Measurements from ENCODE around the gene KRI1.

Gene KRI1

DNA sequence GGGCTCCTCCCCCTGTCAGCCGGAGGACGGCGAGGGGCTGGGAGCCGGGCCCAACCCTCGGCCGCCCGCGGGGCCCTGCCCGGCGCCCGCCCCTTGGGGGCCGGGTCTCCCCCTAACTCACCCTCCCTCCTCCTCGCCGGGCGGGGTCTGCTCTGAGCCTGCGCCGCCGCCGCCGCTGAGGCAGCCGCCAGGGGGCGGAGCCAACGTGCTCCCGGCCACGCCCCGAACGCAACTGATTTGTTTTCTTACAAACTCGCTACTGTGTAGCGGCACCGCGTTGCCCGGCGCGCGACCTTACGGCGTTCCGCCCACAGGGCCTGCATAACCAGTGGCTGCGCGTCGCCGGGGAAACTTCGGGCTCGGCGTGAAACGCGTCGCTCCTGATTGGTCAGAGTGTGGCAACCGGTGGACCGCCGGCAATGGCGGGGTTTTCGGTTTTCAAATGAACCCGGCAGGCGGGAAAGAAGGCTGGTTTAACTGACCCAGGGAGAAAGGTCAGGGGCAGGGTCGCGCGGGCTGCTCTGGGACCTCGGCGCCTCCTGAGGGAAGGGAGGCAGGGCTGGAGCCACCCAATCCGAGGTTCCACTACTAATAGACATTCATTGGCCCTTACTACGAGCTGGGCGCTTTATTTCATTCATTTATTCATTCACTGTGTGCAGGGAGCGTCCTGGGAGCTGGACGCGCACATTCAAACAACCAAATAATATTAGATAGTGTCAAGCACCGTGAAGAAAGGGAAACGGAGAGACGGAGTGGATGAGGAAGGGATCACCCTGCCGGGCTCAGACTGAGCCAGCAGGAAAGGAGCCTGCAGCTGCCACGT lies 3.2 kb upstream of the KRI1 start, which contains the start of gene CDKN2D:
CDKN2D (minus strand) TSS at position 154 of the 826 bp plus-strand sequence. CDS start 326 bp downstream, outside the sequence.
- H3K4me3 ChIP-seq (ENCODE audit: low read depth in 1 of 2, low read length in 1 of 2) = peak within 1 kb of the TSS; percentile 90 to 100
- no peaks in the 10 kb centered on the region for H3K27me3 ChIP-seq
- H3K4me1 ChIP-seq (ENCODE audit: control insufficient read depth in 1 of 2, insufficient read depth in 1 of 2, low read depth in 1 of 2, low read length in 1 of 2) = peaks cover 40 to 43% of the 10 kb centered on the region in 2 experiments
- H3K36me3 ChIP-seq = peaks cover 16% of the 10 kb centered on the region
- TF ChIP-seq CTCF (IDR thresholded peaks at IDR 0.05) = peak; percentile 78
- H3K9me3 ChIP-seq = no peaks in the 10 kb centered on the region
- H3K27ac ChIP-seq = peak within 1 kb of the TSS; percentile 94

DNA sequence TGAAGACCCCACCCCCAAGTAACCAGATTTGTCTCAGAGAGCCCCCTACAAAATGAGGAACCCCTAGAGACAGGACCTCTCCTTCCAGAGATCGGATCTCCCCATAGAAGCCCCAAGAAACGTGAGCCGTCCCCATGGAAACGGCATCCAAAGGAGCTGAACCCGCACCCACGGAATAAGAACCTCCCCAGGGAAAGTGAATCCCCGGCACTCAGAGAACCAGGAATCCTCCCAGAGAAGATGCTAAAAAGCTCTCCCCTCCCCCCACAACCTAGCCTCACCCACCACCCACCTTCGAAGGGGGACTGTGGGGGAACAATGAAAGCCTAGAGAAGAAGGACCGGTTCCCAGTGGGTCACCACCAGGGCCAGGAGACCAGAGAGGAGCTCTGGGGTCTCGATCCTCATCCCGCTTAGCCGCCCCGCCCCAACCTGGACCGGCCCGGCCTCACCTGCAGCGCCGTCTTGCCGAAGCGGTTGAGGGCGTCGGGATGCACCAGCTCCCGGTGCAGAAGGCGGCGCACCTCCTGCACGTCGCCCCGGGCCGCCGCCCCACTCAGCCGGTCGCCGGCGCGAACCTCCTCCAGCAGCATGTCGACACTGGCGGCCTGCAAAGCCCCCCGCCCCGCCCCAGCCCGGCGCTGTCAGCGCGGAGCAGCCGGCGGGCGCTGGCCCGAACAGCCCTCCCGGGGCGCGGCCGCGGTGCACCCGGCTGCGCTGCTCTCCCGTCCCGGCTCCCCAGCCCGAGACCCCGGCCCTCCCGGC lies 2.4 kb upstream of the KRI1 start:
- peaks cover 16% of the 10 kb centered on the region for H3K36me3 ChIP-seq
- no peaks in the 10 kb centered on the region for H3K9me3 ChIP-seq
- no peak for TF ChIP-seq CTCF (IDR thresholded peaks at IDR 0.05)
- peaks cover 40 to 43% of the 10 kb centered on the region in 2 experiments for H3K4me1 ChIP-seq (ENCODE audit: control insufficient read depth in 1 of 2, insufficient read depth in 1 of 2, low read depth in 1 of 2, low read length in 1 of 2)
- H3K27me3 ChIP-seq = no peaks in the 10 kb centered on the region
- peak overlapping the region; percentile 94 for H3K27ac ChIP-seq
- H3K4me3 ChIP-seq (ENCODE audit: low read depth in 1 of 2, low read length in 1 of 2) = peak overlapping the region; percentile 90 to 100

GRCh38 chr19:10567656-10568055 lies 1.8 kb upstream of the KRI1 start:
- H3K9me3 ChIP-seq = no peaks in the 10 kb centered on the region
- H3K4me3 ChIP-seq (ENCODE audit: low read depth in 1 of 2, low read length in 1 of 2) = peak overlapping the region; percentile 90 to 100
- no peaks in the 10 kb centered on the region for H3K27me3 ChIP-seq
- TF ChIP-seq CTCF (IDR thresholded peaks at IDR 0.05) = no peak
- peaks cover 40 to 43% of the 10 kb centered on the region in 2 experiments for H3K4me1 ChIP-seq (ENCODE audit: control insufficient read depth in 1 of 2, insufficient read depth in 1 of 2, low read depth in 1 of 2, low read length in 1 of 2)
- H3K36me3 ChIP-seq = peaks cover 16% of the 10 kb centered on the region
- H3K27ac ChIP-seq = peak overlapping the region; percentile 94

GRCh38 chr19:10566658-10567410 lies 1.0 kb upstream of the KRI1 start:
- H3K9me3 ChIP-seq = no peaks in the 10 kb centered on the region
- H3K4me3 ChIP-seq (ENCODE audit: low read depth in 1 of 2, low read length in 1 of 2) = peak overlapping the region; percentile 90 to 100
- peaks cover 37 to 40% of the 10 kb centered on the region in 2 experiments for H3K4me1 ChIP-seq (ENCODE audit: control insufficient read depth in 1 of 2, insufficient read depth in 1 of 2, low read depth in 1 of 2, low read length in 1 of 2)
- H3K36me3 ChIP-seq = peaks cover 16% of the 10 kb centered on the region
- no peaks in the 10 kb centered on the region for H3K27me3 ChIP-seq
- H3K27ac ChIP-seq = peak overlapping the region; percentile 94
- no peak for TF ChIP-seq CTCF (IDR thresholded peaks at IDR 0.05)

DNA sequence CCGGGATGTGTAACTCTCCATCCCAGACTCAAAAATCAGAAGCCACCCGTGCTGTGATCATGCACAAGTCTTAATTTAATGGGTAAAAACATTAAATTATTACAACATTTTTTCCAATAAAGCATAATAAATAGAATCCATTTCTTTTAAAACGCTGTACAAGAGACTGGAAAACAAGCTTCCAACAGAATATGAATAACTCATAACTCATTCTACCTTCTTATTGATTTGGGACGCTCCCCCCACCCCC lies 523 bp upstream of the KRI1 start:
- H3K4me1 ChIP-seq (ENCODE audit: control insufficient read depth in 1 of 2, insufficient read depth in 1 of 2, low read depth in 1 of 2, low read length in 1 of 2) = peaks cover 37 to 40% of the 10 kb centered on the region in 2 experiments
- H3K27me3 ChIP-seq = no peaks in the 10 kb centered on the region
- H3K27ac ChIP-seq = peak overlapping the region; percentile 94
- H3K36me3 ChIP-seq = peaks cover 18% of the 10 kb centered on the region
- peak overlapping the region; percentile 90 to 100 for H3K4me3 ChIP-seq (ENCODE audit: low read depth in 1 of 2, low read length in 1 of 2)
- TF ChIP-seq CTCF (IDR thresholded peaks at IDR 0.05) = no peak
- no peaks in the 10 kb centered on the region for H3K9me3 ChIP-seq
